ENCODE data around the gene BBS10. TPM values are rescaled to one million over a fixed set of nuclear protein-coding genes. Genes with fewer than 3 reads are reported as not detected.
"Not testable (repeated sequence)": the region's sequence is repeated elsewhere in the genome, so short reads cannot be mapped to it uniquely, and the experiment has no call there.

Gene BBS10
- total and polyA plus RNA-seq, 2 of the 4 experiments (the other 2 are of a cell fraction): 4.9 to 10.0 TPM

GRCh38 chr12:76376876-76377275 lies 28.7 kb upstream of the BBS10 start:
- H2BK20ac ChIP-seq (ENCODE audit: low read depth, low read length); intact Hi-C loops (cut with micrococcal nuclease); H3K27ac ChIP-seq (ENCODE audit: insufficient read depth, low read length); BruUV-seq (replicated peaks); DNase-seq; H2AK5ac ChIP-seq (ENCODE audit: low read depth, low read length); dilution Hi-C loops (cut with HindIII; ENCODE audit: low sequenced_read_pairs, unreplicated experiment); ATAC-seq (ENCODE audit: low read depth); H3K56ac ChIP-seq (ENCODE audit: extremely low read depth, insufficient read depth, low read length); H3K4ac ChIP-seq (ENCODE audit: low read depth, low read length); H3K14ac ChIP-seq (replicated peaks; ENCODE audit: low read depth, low read length); H3K27me3 ChIP-seq (ENCODE audit: control insufficient read depth, insufficient read depth, low read length); H3K23ac ChIP-seq (ENCODE audit: low read depth, low read length); H2BK5ac ChIP-seq (ENCODE audit: low read depth, low read length, poor library complexity, severe bottlenecking); H3K9me1 ChIP-seq (ENCODE audit: insufficient read depth, low read length); H3K79me1 ChIP-seq (ENCODE audit: low read depth in 1 of 2, low read length in 2 of 2); H4K91ac ChIP-seq (ENCODE audit: insufficient read depth, low read depth, low read length); H3K4me3 ChIP-seq (ENCODE audit: insufficient read depth, low read depth, low read length); H2AFZ ChIP-seq (replicated peaks; ENCODE audit: low read length, poor library complexity); H3K18ac ChIP-seq (ENCODE audit: low read depth, low read length); H3K9ac ChIP-seq (ENCODE audit: low read depth, low read length); in situ Hi-C loops (cut with MboI; ENCODE audit: low sequenced_read_pairs); H4K5ac ChIP-seq (ENCODE audit: low read depth, low read length); H2AK9ac ChIP-seq (replicated peaks; ENCODE audit: low read depth, low read length, poor library complexity); H3K4me2 ChIP-seq (ENCODE audit: low read depth, low read length); H3K4me1 ChIP-seq (ENCODE audit: control insufficient read depth, insufficient read depth, low read length); H3K9me3 ChIP-seq (ENCODE audit: control insufficient read depth, insufficient read depth, low read length); H2BK15ac ChIP-seq (ENCODE audit: low read depth, low read length); H4K8ac ChIP-seq (ENCODE audit: low read depth in 2 of 2, low read length in 2 of 2); H2BK120ac ChIP-seq (ENCODE audit: low read depth, low read length); POLR2A ChIA-PET (ENCODE audit: unreplicated experiment); H4K20me1 ChIP-seq (ENCODE audit: insufficient read depth, low read length); CTCF ChIA-PET: not testable (repeated sequence)
- no CpG with 5 or more reads among the region's 1 CpG for WGBS, 2 experiments (ENCODE audit: extremely low coverage in 2 of 2, insufficient read length in 1 of 2)
- peaks cover 11% of the 10 kb centered on the region for H3K36me3 ChIP-seq (ENCODE audit: control insufficient read depth, insufficient read depth, low read length)
